Upper lobe of left lung (tissue), 4 donors: Measurements from ENCODE around the gene SPRR2B.

Experiments used
- CTCF ChIP-seq, 6 experiments: fragments of 450-650 bp in 4 of 6; fragments of 200-600 bp in 2 of 6; sonication (generic) in 2 of 6; IDR thresholded peaks; one replicate each; pipeline ENCODE4 v1.5.1; 2016 to 2019; ENCODE audit warnings: antibody characterized with exemption in 6 of 6
- EP300 ChIP-seq, 4 donors: sonication (generic); formaldehyde crosslinking; IDR thresholded peaks; one replicate each; pipeline ENCODE4 v1.5.1; 2017; ENCODE audit warnings: antibody characterized with exemption in 4 of 4, control low read depth in 2 of 4
- POLR2AphosphoS5 ChIP-seq, 2 donors: sonication (generic); formaldehyde crosslinking; IDR thresholded peaks; one replicate each; pipeline ENCODE4 v1.5.1; 2017; ENCODE audit warnings: antibody characterized with exemption in 2 of 2

- TF ChIP-seq CTCF (IDR thresholded peaks at IDR 0.05) (no peak), EP300 (IDR thresholded peaks at IDR 0.05) (no peak), POLR2AphosphoS5 (IDR thresholded peaks at IDR 0.05) (no peak)
Measured at GRCh38 chr1:153100245-153100644, 28.8 kb upstream of the SPRR2B start.
